ENCODE data around the gene ERC2. TPM values are rescaled to one million over a fixed set of nuclear protein-coding genes. Genes with fewer than 3 reads are reported as not detected.

The ERC2 gene
- total and polyA plus RNA-seq, 7 donors: 0.52 to 5.7 (median 1.2) TPM; not detected in 2

- Histone ChIP-seq H3K36me3 (no peaks in the 10 kb centered on the region), H3K9me3 (no peaks in the 10 kb centered on the region), H3K27me3 (no peaks in the 10 kb centered on the region), H3K4me1 (peaks cover 0 to under 1% (median 0%) of the 10 kb centered on the region in 4 donors), H3K4me3 (no peak overlapping the region), H3K27ac (no peak overlapping the region)
- no peak for DNase-seq
- 74 to 79% methylated on average over 3 of the region's 3 CpGs for WGBS, 2 donors
- no peak for TF ChIP-seq EP300 (IDR thresholded peaks at IDR 0.05)
- TF ChIP-seq POLR2A (IDR thresholded peaks at IDR 0.05): no peak
- no peak for TF ChIP-seq POLR2AphosphoS5 (IDR thresholded peaks at IDR 0.05)
- no peak for TF ChIP-seq CTCF (IDR thresholded peaks at IDR 0.05)
- intact Hi-C loops (cut with DNase I): no loop called here
Measured at GRCh38 chr3:55719006-55719405, 749.3 kb downstream of the ERC2 start.

- intact Hi-C loops (cut with DNase I): no loop called here
- no peak for DNase-seq
- no peaks in the 10 kb centered on the region for H3K27me3 ChIP-seq
- H3K9me3 ChIP-seq: no peaks in the 10 kb centered on the region
- H3K4me3 ChIP-seq: no peak overlapping the region
- TF ChIP-seq CTCF (IDR thresholded peaks at IDR 0.05): no peak
- no peak for TF ChIP-seq EP300 (IDR thresholded peaks at IDR 0.05)
- no peaks in the 10 kb centered on the region for H3K36me3 ChIP-seq
- 63 to 81% methylated on average over 1 of the region's 1 CpG for WGBS, 2 donors
- no peak overlapping the region for H3K27ac ChIP-seq
- no peaks in the 10 kb centered on the region for H3K4me1 ChIP-seq
Measured at GRCh38 chr3:55718521-55718921, 749.7 kb downstream of the ERC2 start.

GRCh38 chr3:55718074-55718473 lies 750.2 kb downstream of the ERC2 start:
- no peak overlapping the region for H3K27ac ChIP-seq
- intact Hi-C loops (cut with DNase I): no loop called here

GRCh38 chr3:55717481-55717880 lies 750.8 kb downstream of the ERC2 start:
- Histone ChIP-seq H3K9me3 (no peaks in the 10 kb centered on the region), H3K36me3 (no peaks in the 10 kb centered on the region), H3K4me3 (no peak overlapping the region), H3K4me1 (no peaks in the 10 kb centered on the region), H3K27ac (no peak overlapping the region), H3K27me3 (no peaks in the 10 kb centered on the region)
- intact Hi-C loops (cut with DNase I): no loop called here
- WGBS, 2 donors: 74 to 77% methylated on average over 5 of the region's 5 CpGs
- no peak for DNase-seq
- TF ChIP-seq POLR2AphosphoS5 (IDR thresholded peaks at IDR 0.05) (no peak), POLR2A (IDR thresholded peaks at IDR 0.05) (no peak), EP300 (IDR thresholded peaks at IDR 0.05) (no peak), CTCF (IDR thresholded peaks at IDR 0.05) (no peak)

More at GRCh38 chr3:55718074-55718473, 750.2 kb downstream of the ERC2 start:
- H3K4me3 ChIP-seq: no peak overlapping the region
- no peak for DNase-seq
- H3K36me3 ChIP-seq: no peaks in the 10 kb centered on the region
- no peak for TF ChIP-seq POLR2AphosphoS5 (IDR thresholded peaks at IDR 0.05)
- no peak for TF ChIP-seq EP300 (IDR thresholded peaks at IDR 0.05)
- no peak for TF ChIP-seq CTCF (IDR thresholded peaks at IDR 0.05)
- no peak for TF ChIP-seq POLR2A (IDR thresholded peaks at IDR 0.05)
- H3K4me1 ChIP-seq: no peaks in the 10 kb centered on the region
- WGBS, 2 donors: 87 to 92% methylated on average over 4 of the region's 4 CpGs
- H3K9me3 ChIP-seq: no peaks in the 10 kb centered on the region
- no peaks in the 10 kb centered on the region for H3K27me3 ChIP-seq

GRCh38 chr3:55716611-55717225 lies 751.5 kb downstream of the ERC2 start:
- intact Hi-C loops (cut with DNase I): no loop called here
- DNase-seq: no peak
- no peaks in the 10 kb centered on the region for H3K9me3 ChIP-seq
- no peaks in the 10 kb centered on the region for H3K27me3 ChIP-seq
- H3K4me3 ChIP-seq: no peak overlapping the region
- WGBS, 2 donors: 89 to 91% methylated on average over 2 of the region's 2 CpGs
- no peaks in the 10 kb centered on the region for H3K36me3 ChIP-seq
- H3K27ac ChIP-seq: no peak overlapping the region
- TF ChIP-seq EP300 (IDR thresholded peaks at IDR 0.05) (no peak), POLR2A (IDR thresholded peaks at IDR 0.05) (no peak), CTCF (IDR thresholded peaks at IDR 0.05) (no peak), POLR2AphosphoS5 (IDR thresholded peaks at IDR 0.05) (no peak)
- no peaks in the 10 kb centered on the region for H3K4me1 ChIP-seq
